SK-N-SH treated with all-trans-retinoic acid at 6 μM for 48 hours (cell line): ENCODE results near the gene SMG5.

ENCODE experiments used
- RARB ChIP-seq: fragments of 250-450 bp; sonication (Bioruptor Pico); IDR thresholded peaks from 2 replicates; pipeline ENCODE4 v1.8.0; 2021; ENCODE audit warnings: mild to moderate bottlenecking, moderate library complexity
- TF ChIP-seq, protein P1 (sequence below): fragments of 250-450 bp; sonication (Bioruptor Pico); IDR thresholded peaks from 2 replicates; pipeline ENCODE4 v1.8.0; 2021; ENCODE audit warnings: low read depth, mild to moderate bottlenecking, moderate library complexity, borderline replicate concordance

DNA sequence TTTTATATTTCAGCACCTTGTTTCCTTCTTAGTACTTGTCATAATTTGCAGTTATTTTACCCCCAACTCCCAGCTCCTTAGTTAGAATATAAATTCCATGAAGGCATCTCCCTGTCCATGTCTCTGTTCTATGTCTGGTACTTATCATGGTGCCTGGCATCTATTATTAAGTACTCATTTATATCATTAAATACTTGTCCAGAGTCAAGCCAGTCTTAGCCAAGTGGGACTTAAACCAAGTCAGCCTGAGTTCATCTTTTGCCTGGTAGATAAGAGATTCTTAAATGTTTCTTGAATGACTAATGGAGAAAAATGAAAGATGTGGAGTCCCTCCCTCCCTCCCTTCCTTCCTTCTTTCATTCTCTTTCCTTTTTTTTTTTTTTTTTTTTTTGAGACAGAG, 79.3 kb downstream of the SMG5 start:
- TF ChIP-seq RARB (CRISPR knock-in tag) = no peak
- TF ChIP-seq, protein P1, sequence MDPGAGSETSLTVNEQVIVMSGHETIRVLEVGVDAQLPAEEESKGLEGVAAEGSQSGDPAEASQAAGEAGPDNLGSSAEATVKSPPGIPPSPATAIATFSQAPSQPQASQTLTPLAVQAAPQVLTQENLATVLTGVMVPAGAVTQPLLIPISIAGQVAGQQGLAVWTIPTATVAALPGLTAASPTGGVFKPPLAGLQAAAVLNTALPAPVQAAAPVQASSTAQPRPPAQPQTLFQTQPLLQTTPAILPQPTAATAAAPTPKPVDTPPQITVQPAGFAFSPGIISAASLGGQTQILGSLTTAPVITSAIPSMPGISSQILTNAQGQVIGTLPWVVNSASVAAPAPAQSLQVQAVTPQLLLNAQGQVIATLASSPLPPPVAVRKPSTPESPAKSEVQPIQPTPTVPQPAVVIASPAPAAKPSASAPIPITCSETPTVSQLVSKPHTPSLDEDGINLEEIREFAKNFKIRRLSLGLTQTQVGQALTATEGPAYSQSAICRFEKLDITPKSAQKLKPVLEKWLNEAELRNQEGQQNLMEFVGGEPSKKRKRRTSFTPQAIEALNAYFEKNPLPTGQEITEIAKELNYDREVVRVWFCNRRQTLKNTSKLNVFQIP (CRISPR knock-in tag) = no peak
